GM12878 (cell line): ENCODE data around the gene LNPK. TPM values are rescaled to one million over a fixed set of nuclear protein-coding genes. Genes with fewer than 3 reads are reported as not detected.

Experiments used
- ATAC-seq: fragments of 200-7000 bp; cut with Tn5 transposase; 3 replicates; pipeline ENCODE4 v1.9.1; 2020; ENCODE audit warnings: mild to moderate bottlenecking, moderate library complexity
- BruUV-seq: library from RNA; stranded (reverse); fragments of 400-500 nt; replicated peaks from 2 replicates; lab custom pipeline; 2021; lab: Mats Ljungman, UMichigan
- CTCF ChIA-PET: fragments of 300-600 bp; sonication (Branson Sonifier 250); formaldehyde crosslinking; extraction: SDS; loops from one replicate; lab custom pipeline; 2021; ENCODE audit warnings: inconsistent platforms; lab: Yijun Ruan, JAX
- POLR2A ChIA-PET: fragments of 350-600 bp; formaldehyde crosslinking; extraction: SDS; loops from one replicate; lab custom pipeline; 2021; ENCODE audit warnings: inconsistent platforms; lab: Charles Lee
- RAD21 ChIA-PET: fragments of 300-600 bp; sonication (Branson Sonifier 250); formaldehyde crosslinking; loops from one replicate; lab custom pipeline; 2023; ENCODE audit warnings: antibody characterized with exemption; ENCODE audit not compliant: unreplicated experiment; lab: Charles Lee
- SMC1A ChIA-PET: fragments of 300-600 bp; sonication (Branson Sonifier 250); formaldehyde crosslinking; loops from one replicate; lab custom pipeline; 2023; ENCODE audit not compliant: unreplicated experiment, uncharacterized antibody; lab: Charles Lee
- DNase-seq: peaks from one replicate; pipeline ENCODE4 v3.0.0-alpha.2; 2011; ENCODE audit warnings: low read depth, low spot score
- FAIRE-seq: peaks from 3 replicates; lab custom pipeline; 2011; peaks lifted over from hg19 to GRCh38; lab: Jason Lieb, UNC
- H2AFZ ChIP-seq: 2 replicates; pipeline ENCODE4 v1.6.0; 2011; ENCODE audit warnings: low read depth, low read length, control low read depth; ENCODE audit not compliant: control insufficient read depth
- H3K27ac ChIP-seq: 2 replicates; pipeline ENCODE4 v1.5.1; 2011; ENCODE audit warnings: control low read depth; ENCODE audit not compliant: control insufficient read depth, insufficient read depth
- H3K27me3 ChIP-seq, 2 experiments: replicated peaks in 1 of 2; 2 replicates each; pipeline versions ENCODE4 v1.6.0 to v1.6.1; 2011; ENCODE audit warnings: low read length in 1 of 2; ENCODE audit not compliant: control insufficient read depth in 2 of 2, insufficient read depth in 2 of 2
- H3K36me3 ChIP-seq, 2 experiments: 2 replicates each; pipeline ENCODE4 v1.5.1; 2011; ENCODE audit warnings: low read length in 1 of 2; ENCODE audit not compliant: control insufficient read depth in 2 of 2, insufficient read depth in 2 of 2
- H3K4me1 ChIP-seq: 2 replicates; pipeline ENCODE4 v1.6.1; 2011; ENCODE audit warnings: mild to moderate bottlenecking, low read length, moderate library complexity, mixed read lengths; ENCODE audit not compliant: control insufficient read depth, insufficient read depth
- H3K4me2 ChIP-seq: 2 replicates; pipeline ENCODE4 v1.6.0; 2011; ENCODE audit warnings: control low read depth; ENCODE audit not compliant: control insufficient read depth, insufficient read depth
- H3K4me3 ChIP-seq: fragments of 200-600 bp; sonication (generic); 2 replicates; pipeline ENCODE4 v1.5.1; 2016
- H3K79me2 ChIP-seq: 2 replicates; pipeline ENCODE4 v1.6.0; 2011; ENCODE audit warnings: low read length; ENCODE audit not compliant: control insufficient read depth, insufficient read depth
- H3K9ac ChIP-seq: 2 replicates; pipeline ENCODE4 v1.8.0; 2011; ENCODE audit warnings: low read length, control low read depth, mixed read lengths; ENCODE audit not compliant: control insufficient read depth, insufficient read depth
- H3K9me3 ChIP-seq: replicated peaks from 3 replicates; pipeline ENCODE4 v1.5.1; 2011; ENCODE audit warnings: mild to moderate bottlenecking, low read length; ENCODE audit not compliant: control insufficient read depth, insufficient read depth
- H4K20me1 ChIP-seq: 2 replicates; pipeline ENCODE4 v1.6.0; 2011; ENCODE audit not compliant: control insufficient read depth, insufficient read depth
- BCL11A ChIP-seq: IDR thresholded peaks from 2 replicates; pipeline ENCODE4 v1.6.1; 2011; ENCODE audit warnings: low read depth, low read length
- BCL3 ChIP-seq: IDR thresholded peaks from 2 replicates; pipeline ENCODE4 v1.6.1; 2011; ENCODE audit warnings: borderline replicate concordance, low read depth, mild to moderate bottlenecking, moderate library complexity, low read length; ENCODE audit not compliant: insufficient read depth, poor library complexity, severe bottlenecking
- CBX3 ChIP-seq: fragments of 200-600 bp; sonication (generic); IDR thresholded peaks from 2 replicates; pipeline ENCODE4 v1.6.1; 2016; ENCODE audit warnings: low read depth, borderline replicate concordance
- CEBPB ChIP-seq, 2 experiments: fragments of 150-350 bp in 1 of 2; IDR thresholded peaks; 2 replicates each; pipeline ENCODE4 v1.6.1; 2012 to 2014; ENCODE audit warnings: low read depth in 2 of 2, low read length in 2 of 2, borderline replicate concordance in 1 of 2, inconsistent platforms in 1 of 2
- CHD1 ChIP-seq: IDR thresholded peaks from 2 replicates; pipeline ENCODE4 v1.6.1; 2012; ENCODE audit warnings: low read depth, low read length, improper control_type of control experiment
- JUND ChIP-seq: IDR thresholded peaks from 2 replicates; pipeline ENCODE4 v1.6.1; 2012; ENCODE audit warnings: low read depth, mild to moderate bottlenecking, low read length, improper control_type of control experiment, moderate library complexity
- KDM1A ChIP-seq: fragments of 200-600 bp; sonication (generic); IDR thresholded peaks from 2 replicates; pipeline ENCODE4 v1.6.1; 2016; ENCODE audit warnings: borderline replicate concordance
- MEF2A ChIP-seq: IDR thresholded peaks from 2 replicates; pipeline ENCODE4 v1.6.1; 2011; ENCODE audit warnings: low read depth, mild to moderate bottlenecking, low read length, moderate library complexity; ENCODE audit not compliant: insufficient read depth
- NR2C2 ChIP-seq: IDR thresholded peaks from 2 replicates; pipeline ENCODE4 v1.6.1; 2011; ENCODE audit warnings: borderline replicate concordance, low read depth; ENCODE audit not compliant: control insufficient read depth, insufficient read length
- POLR2A ChIP-seq: IDR thresholded peaks from 2 replicates; pipeline ENCODE4 v1.6.1; 2011; ENCODE audit warnings: low read depth, mild to moderate bottlenecking, low read length
- POLR2AphosphoS5 ChIP-seq: IDR thresholded peaks from 2 replicates; pipeline ENCODE4 v1.6.1; 2011; ENCODE audit warnings: mild to moderate bottlenecking, low read length, inconsistent platforms
- RAD21 ChIP-seq: IDR thresholded peaks from 2 replicates; pipeline ENCODE4 v1.6.1; 2011; ENCODE audit warnings: mild to moderate bottlenecking, low read depth, low read length, moderate library complexity; ENCODE audit not compliant: insufficient read depth
- RCOR1 ChIP-seq: conservative IDR thresholded peaks from 2 replicates; pipeline ENCODE4 v1.6.1; 2012; ENCODE audit warnings: low read depth, low read length, improper control_type of control experiment
- SPI1 ChIP-seq: IDR thresholded peaks from 2 replicates; pipeline ENCODE4 v1.6.1; 2011; ENCODE audit warnings: low read depth, mild to moderate bottlenecking, low read length, moderate library complexity, borderline replicate concordance; ENCODE audit not compliant: insufficient read depth
- SRF ChIP-seq, 2 experiments: IDR thresholded peaks; 2 replicates each; pipeline ENCODE4 v1.6.1; 2011; ENCODE audit warnings: low read depth in 2 of 2, low read length in 2 of 2, mild to moderate bottlenecking in 1 of 2, moderate library complexity in 1 of 2
- STAT3 ChIP-seq: IDR thresholded peaks from 2 replicates; pipeline ENCODE4 v1.6.1; 2011; ENCODE audit warnings: low read depth, low read length, improper control_type of control experiment
- SUZ12 ChIP-seq: fragments of 200-600 bp; sonication (generic); IDR thresholded peaks from one replicate; pipeline ENCODE4 v1.6.1; 2018; ENCODE audit warnings: antibody characterized with exemption, mild to moderate bottlenecking; ENCODE audit not compliant: unreplicated experiment
- YY1 ChIP-seq: IDR thresholded peaks from 2 replicates; pipeline ENCODE4 v1.6.1; 2011; ENCODE audit warnings: low read depth, mild to moderate bottlenecking, low read length
- ZBED1 ChIP-seq: IDR thresholded peaks from 2 replicates; pipeline ENCODE4 v1.6.1; 2016; ENCODE audit warnings: borderline replicate concordance
- ZNF622 ChIP-seq: fragments of 450-650 bp; IDR thresholded peaks from 2 replicates; pipeline ENCODE4 v1.6.1; 2017; ENCODE audit warnings: mild to moderate bottlenecking, inconsistent platforms
- WGBS: methylation state at CpG from one replicate; pipeline ENCODE4 v1.1.6; 2016; ENCODE audit warnings: low lambda C conversion rate; ENCODE audit not compliant: insufficient replicate concordance, insufficient coverage; ENCODE audit errors: missing lambda C conversion rate; 5-methylcytosine and 5-hydroxymethylcytosine counted together
- in situ Hi-C: fragments of 300-500 bp; cut with MboI; formaldehyde crosslinking; loops from 9 replicates; pipeline ENCODE4 v1.14.3; 2018; ENCODE audit warnings: mixed read lengths
- intact Hi-C: fragments of 100-400 bp; cut with micrococcal nuclease; formaldehyde crosslinking; loops from one replicate; pipeline ENCODE4 v1.14.2; 2022; ENCODE audit not compliant: unreplicated experiment
- polyA plus RNA-seq, 11 experiments: library from polyadenylated mRNA; depleted of rRNA in 4 of 11; unstranded in 6 of 11; stranded (reverse) in 5 of 11; fragments of >200 nt; fragmentation: Nextera tagmentation in 4 of 11; fragmentation: Illumina TruSeq in 1 of 11; extraction: Ambion mirVana in 4 of 11; extraction: Trizol in 1 of 11; gene quantifications; 1 replicate in 1 of 11; 2 replicates in 10 of 11; pipeline versions ENCODE4 v1.2.1 to v1.2.3, GENCODE V29; 2011 to 2016; ENCODE audit warnings: inconsistent platforms in 2 of 11, missing spikeins in 2 of 11, low read depth in 1 of 11
- total RNA-seq, 4 experiments: library from RNA; depleted of rRNA in 3 of 4; stranded (reverse); fragments of >200 nt in 3 of 4; fragmentation: Illumina TruSeq in 1 of 4; extraction: Trizol in 1 of 4; gene quantifications; 2 replicates each; pipeline versions ENCODE4 v1.2.1 to v1.2.3, GENCODE V29; 2013 to 2021
- TF ChIP-seq, protein P1 (sequence below): fragments of 450-650 bp; IDR thresholded peaks from 2 replicates; pipeline ENCODE4 v1.6.1; 2016; ENCODE audit warnings: mild to moderate bottlenecking
- TF ChIP-seq, protein P2 (sequence below): IDR thresholded peaks from 2 replicates; pipeline ENCODE4 v1.6.1; 2011; ENCODE audit warnings: low read depth, mild to moderate bottlenecking, low read length, moderate library complexity, borderline replicate concordance; ENCODE audit errors: extremely low read depth
- TF ChIP-seq, protein P3 (sequence below): IDR thresholded peaks from 2 replicates; pipeline ENCODE4 v1.6.1; 2011; ENCODE audit warnings: borderline replicate concordance, low read depth, mild to moderate bottlenecking, moderate library complexity, mixed read lengths, low read length; ENCODE audit not compliant: insufficient read depth; ENCODE audit errors: extremely low read length

Gene LNPK
- total and polyA plus RNA-seq, 10 of the 15 experiments (the other 5 are each of a cell fraction or from before 2014, with no cell fraction given) = 3.2 to 30.0 (median 15.6) TPM

GRCh38 chr2:175918935-175919334, 83.1 kb downstream of the LNPK start (continued):
- TF ChIP-seq POLR2AphosphoS5 (no peak), POLR2A (no peak), RAD21 (no peak), STAT3 (no peak), CBX3 (no peak), ZNF622 (no peak), YY1 (no peak), BCL3 (no peak), CHD1 (no peak)
- TF ChIP-seq, protein P1, sequence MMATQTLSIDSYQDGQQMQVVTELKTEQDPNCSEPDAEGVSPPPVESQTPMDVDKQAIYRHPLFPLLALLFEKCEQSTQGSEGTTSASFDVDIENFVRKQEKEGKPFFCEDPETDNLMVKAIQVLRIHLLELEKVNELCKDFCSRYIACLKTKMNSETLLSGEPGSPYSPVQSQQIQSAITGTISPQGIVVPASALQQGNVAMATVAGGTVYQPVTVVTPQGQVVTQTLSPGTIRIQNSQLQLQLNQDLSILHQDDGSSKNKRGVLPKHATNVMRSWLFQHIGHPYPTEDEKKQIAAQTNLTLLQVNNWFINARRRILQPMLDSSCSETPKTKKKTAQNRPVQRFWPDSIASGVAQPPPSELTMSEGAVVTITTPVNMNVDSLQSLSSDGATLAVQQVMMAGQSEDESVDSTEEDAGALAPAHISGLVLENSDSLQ = no peak

DNA sequence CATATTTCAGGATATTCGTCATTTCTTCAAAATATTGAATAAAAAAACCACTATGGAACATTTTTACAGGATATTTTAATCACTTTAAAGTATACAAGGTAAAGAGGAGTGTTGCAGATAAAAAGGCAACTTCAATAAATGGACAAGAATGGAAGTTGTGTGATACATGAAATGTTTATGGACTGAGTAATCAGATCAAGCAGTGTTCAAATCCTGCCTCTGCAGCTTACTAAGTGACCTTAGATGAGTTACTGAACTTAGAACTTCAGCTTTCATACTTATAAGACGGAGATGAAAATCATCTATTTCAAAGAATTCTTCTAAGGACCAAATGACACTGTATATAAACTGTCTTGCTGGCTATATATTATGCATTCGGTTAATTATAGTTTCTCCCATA, 87.2 kb downstream of the LNPK start:
- Histone ChIP-seq H3K36me3 (no peaks in the 10 kb centered on the region), H2AFZ (no peak overlapping the region), H3K27ac (no peak overlapping the region), H3K9ac (no peak overlapping the region), H3K9me3 (no peaks in the 10 kb centered on the region), H3K4me2 (no peak overlapping the region), H3K4me3 (no peak overlapping the region), H4K20me1 (no peaks in the 10 kb centered on the region), H3K79me2 (no peaks in the 10 kb centered on the region), H3K27me3 (no peaks in the 10 kb centered on the region), H3K4me1 (no peaks in the 10 kb centered on the region)
- CTCF ChIA-PET = no interaction called here
- POLR2A ChIA-PET = no interaction called here
- SMC1A ChIA-PET = no interaction called here
- BruUV-seq = no TSS peak
- DNase-seq = no peak
- in situ Hi-C loops (no loop called here), intact Hi-C loops (no loop called here)
- RAD21 ChIA-PET = no interaction called here
- 33% methylated on average over 3 of the region's 3 CpGs for whole genome bisulfite sequencing
- FAIRE-seq = no peak
- no peak for ATAC-seq
- TF ChIP-seq CEBPB (IDR thresholded peaks at IDR 0.05; ENCODE audit: borderline replicate concordance in 1 of 2, low read depth in 2 of 2, low read length in 2 of 2) (no peak), SPI1 (no peak), SRF (IDR thresholded peaks at IDR 0.05; ENCODE audit: low read depth in 2 of 2, low read length in 2 of 2) (no peak), ZNF622 (no peak), JUND (no peak), NR2C2 (no peak), KDM1A (no peak), MEF2A (no peak), SUZ12 (no peak), BCL11A (no peak), ZBED1 (no peak), RCOR1 (no peak)
- TF ChIP-seq, protein P2, sequence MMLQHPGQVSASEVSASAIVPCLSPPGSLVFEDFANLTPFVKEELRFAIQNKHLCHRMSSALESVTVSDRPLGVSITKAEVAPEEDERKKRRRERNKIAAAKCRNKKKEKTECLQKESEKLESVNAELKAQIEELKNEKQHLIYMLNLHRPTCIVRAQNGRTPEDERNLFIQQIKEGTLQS = no peak
- TF ChIP-seq, protein P3, sequence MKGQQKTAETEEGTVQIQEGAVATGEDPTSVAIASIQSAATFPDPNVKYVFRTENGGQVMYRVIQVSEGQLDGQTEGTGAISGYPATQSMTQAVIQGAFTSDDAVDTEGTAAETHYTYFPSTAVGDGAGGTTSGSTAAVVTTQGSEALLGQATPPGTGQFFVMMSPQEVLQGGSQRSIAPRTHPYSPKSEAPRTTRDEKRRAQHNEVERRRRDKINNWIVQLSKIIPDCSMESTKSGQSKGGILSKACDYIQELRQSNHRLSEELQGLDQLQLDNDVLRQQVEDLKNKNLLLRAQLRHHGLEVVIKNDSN = no peak
